NCI-H1105 treated with DMSO at 0.1 percent for 48 hours (cell line): Measurements from ENCODE around the gene OR56A4.

Source experiments
- DNase-seq: peaks from one replicate; lab custom pipeline; 2025; lab: John Stamatoyannopoulos, UW

Gene OR56A4

GRCh38 chr11:6006846-6007245, at the start of gene OR56A4:
Gene OR56A4 (minus strand): TSS chr11:6006946. CDS start chr11:6002992, 3,954 bp downstream.
- no peak for DNase-seq

GRCh38 chr11:6055569-6055968, 48.8 kb upstream of the OR56A4 start:
- DNase-seq = no peak

GRCh38 chr11:6052374-6052773, 45.6 kb upstream of the OR56A4 start:
- DNase-seq = no peak

GRCh38 chr11:6040874-6041273, 34.1 kb upstream of the OR56A4 start:
- no peak for DNase-seq

- DNase-seq = no peak
These were observed 24.1 kb upstream of the OR56A4 start, which contains the start of gene OR56A1 for GRCh38 chr11:6030708-6031405. Gene OR56A1 (minus strand): TSS chr11:6030758. CDS start chr11:6027692, 3,066 bp downstream.

GRCh38 chr11:6027501-6027900, 20.8 kb upstream of the OR56A4 start:
- DNase-seq = no peak

- peak; percentile 21 for DNase-seq
These were observed 18.3 kb upstream of the OR56A4 start for GRCh38 chr11:6025056-6025455.

- peak; percentile 60 for DNase-seq
These were observed 16.2 kb upstream of the OR56A4 start for GRCh38 chr11:6022956-6023355.

GRCh38 chr11:6013042-6013441, 6.3 kb upstream of the OR56A4 start:
- no peak for DNase-seq

- DNase-seq = no peak
These were observed 5.4 kb upstream of the OR56A4 start for GRCh38 chr11:6012035-6012668.

GRCh38 chr11:6006395-6006794, 351 bp downstream of the OR56A4 start:
- DNase-seq = no peak

GRCh38 chr11:6002202-6002699, 4.5 kb downstream of the OR56A4 start:
- no peak for DNase-seq

GRCh38 chr11:5994791-5995190, 12.0 kb downstream of the OR56A4 start:
- DNase-seq = no peak

GRCh38 chr11:5992604-5993251, 14.0 kb downstream of the OR56A4 start:
- DNase-seq = no peak

- no peak for DNase-seq
These were observed 14.6 kb downstream of the OR56A4 start for GRCh38 chr11:5992150-5992549.

GRCh38 chr11:5989203-5989602, 17.5 kb downstream of the OR56A4 start:
- no peak for DNase-seq

- DNase-seq = no peak
These were observed 19.9 kb downstream of the OR56A4 start, which contains the start of gene OR52L1 for GRCh38 chr11:5986885-5987284. Gene OR52L1 (minus strand): TSS chr11:5986985. CDS start chr11:5986930, 55 bp downstream.

GRCh38 chr11:5983443-5983842, 23.3 kb downstream of the OR56A4 start:
- no peak for DNase-seq

- DNase-seq = no peak
These were observed 33.2 kb downstream of the OR56A4 start for GRCh38 chr11:5973530-5973929.

- no peak for DNase-seq
These were observed 38.4 kb downstream of the OR56A4 start, which contains the start of gene OR56A5 for GRCh38 chr11:5968394-5968793. Gene OR56A5 (minus strand): TSS chr11:5968494. CDS start chr11:5968494, 0 bp downstream.

GRCh38 chr11:5967708-5968107, 39.0 kb downstream of the OR56A4 start:
- DNase-seq = no peak

- DNase-seq = no peak
These were observed 39.8 kb downstream of the OR56A4 start for GRCh38 chr11:5966958-5967357.
